K562 (cell line): ENCODE data around the gene RO60. TPM values are rescaled to one million over a fixed set of nuclear protein-coding genes. Genes with fewer than 3 reads are reported as not detected.

Experiments used
- ATAC-seq: fragments of 200-7000 bp; cut with Tn5 transposase; 3 replicates; pipeline ENCODE4 v1.9.1; 2020; ENCODE audit warnings: moderate library complexity
- BruUV-seq: library from RNA; stranded (reverse); fragments of 400-500 nt; replicated peaks from 2 replicates; lab custom pipeline; 2021; lab: Mats Ljungman, UMichigan
- CTCF ChIA-PET: fragments of 300-600 bp; formaldehyde crosslinking; extraction: SDS; loops from one replicate; lab custom pipeline; 2021; ENCODE audit warnings: low intra/inter-chr PET ratio; lab: Yijun Ruan, JAX
- POLR2A ChIA-PET: fragments of 300-600, 350-650 bp; sonication (Branson Sonifier 250); formaldehyde crosslinking; extraction: SDS; loops from one replicate; lab custom pipeline; 2021; ENCODE audit warnings: antibody characterized with exemption, inconsistent platforms; lab: Yijun Ruan, JAX
- DNase-seq, 4 experiments: peaks; one replicate each; pipeline versions ENCODE4 v3.0.0 to v3.0.0-alpha.2; 2011 to 2018; ENCODE audit warnings: low spot score in 3 of 4, mixed read lengths in 3 of 4; ENCODE audit errors: extremely low read depth in 1 of 4
- FAIRE-seq: peaks from 2 replicates; lab custom pipeline; 2011; peaks lifted over from hg19 to GRCh38; lab: Jason Lieb, UNC
- H2AFZ ChIP-seq: 2 replicates; pipeline ENCODE4 v1.6.0; 2011; ENCODE audit warnings: low read depth, low read length, control low read depth, inconsistent platforms
- H3K27ac ChIP-seq: fragments of 200-600 bp; 3 replicates; pipeline ENCODE4 v1.8.0; 2011; ENCODE audit warnings: low read depth, mild to moderate bottlenecking, control low read depth, inconsistent platforms, low read length, moderate library complexity, mixed read lengths; ENCODE audit errors: extremely low read depth
- H3K27me3 ChIP-seq, 2 experiments: fragments of 300-600 bp in 1 of 2; 2 replicates in 1 of 2; 3 replicates in 1 of 2; pipeline versions ENCODE4 v1.6.0 to v1.8.0; 2011; ENCODE audit warnings: inconsistent platforms in 2 of 2, low read length in 2 of 2, mild to moderate bottlenecking in 1 of 2, mixed read lengths in 1 of 2, moderate library complexity in 1 of 2; ENCODE audit not compliant: control insufficient read depth in 2 of 2, insufficient read depth in 2 of 2
- H3K36me3 ChIP-seq: fragments of 300-600 bp; 3 replicates; pipeline ENCODE4 v1.8.0; 2011; ENCODE audit warnings: mild to moderate bottlenecking, low read length, inconsistent platforms; ENCODE audit not compliant: control insufficient read depth, insufficient read depth
- H3K4me1 ChIP-seq, 2 experiments: fragments of 200-600 bp in 1 of 2; replicated peaks in 1 of 2; 2 replicates in 1 of 2; 3 replicates in 1 of 2; pipeline versions ENCODE4 v1.5.1 to v1.8.0; 2011; ENCODE audit warnings: inconsistent platforms in 2 of 2, low read length in 2 of 2, mild to moderate bottlenecking in 1 of 2, mixed read lengths in 1 of 2, moderate library complexity in 1 of 2; ENCODE audit not compliant: control insufficient read depth in 2 of 2, insufficient read depth in 2 of 2
- H3K4me2 ChIP-seq: 2 replicates; pipeline ENCODE4 v1.6.1; 2011; ENCODE audit warnings: low read length, control low read depth, inconsistent platforms, mixed read lengths; ENCODE audit not compliant: insufficient read depth
- H3K4me3 ChIP-seq: fragments of 200-600 bp; sonication (generic), shearing (Covaris generic); 2 replicates; pipeline ENCODE4 v1.5.1; 2016; ENCODE audit warnings: control low read depth, inconsistent platforms
- H3K79me2 ChIP-seq: fragments of 200-600 bp; 3 replicates; pipeline ENCODE4 v1.8.0; 2011; ENCODE audit warnings: low read length, inconsistent platforms; ENCODE audit not compliant: control insufficient read depth, insufficient read depth
- H3K9ac ChIP-seq, 2 experiments: 2 replicates each; pipeline versions ENCODE4 v1.6.0 to v1.6.1; 2011; ENCODE audit warnings: low read depth in 2 of 2, low read length in 2 of 2, control low read depth in 1 of 2, inconsistent platforms in 1 of 2, mild to moderate bottlenecking in 1 of 2, mixed read lengths in 1 of 2; ENCODE audit not compliant: insufficient read depth in 1 of 2
- H3K9me1 ChIP-seq: one replicate; pipeline ENCODE4 v1.6.0; 2011; ENCODE audit warnings: inconsistent platforms, mild to moderate bottlenecking, low read length, moderate library complexity; ENCODE audit not compliant: control insufficient read depth, insufficient read depth
- H3K9me3 ChIP-seq: replicated peaks from 2 replicates; pipeline ENCODE4 v1.5.1; 2011; ENCODE audit warnings: low read depth, low read length, inconsistent platforms; ENCODE audit not compliant: control insufficient read depth, insufficient read depth
- H4K20me1 ChIP-seq: replicated peaks from 2 replicates; pipeline ENCODE4 v1.6.1; 2011; ENCODE audit warnings: low read length, inconsistent platforms, mixed read lengths; ENCODE audit not compliant: control insufficient read depth, insufficient read depth
- CHD4 ChIP-seq: fragments of 200-600 bp; sonication (generic); IDR thresholded peaks from 3 replicates; pipeline ENCODE4 v1.6.1; 2012; ENCODE audit warnings: low read depth, mild to moderate bottlenecking, mixed read lengths, low read length, inconsistent platforms; ENCODE audit not compliant: insufficient read depth, insufficient replicate concordance, poor library complexity, severe bottlenecking
- E2F1 ChIP-seq: sonication (generic); formaldehyde crosslinking; IDR thresholded peaks from 2 replicates; pipeline ENCODE4 v1.8.1; 2023; ENCODE audit warnings: mild to moderate bottlenecking, missing genetic modification reagents, moderate library complexity
- RAD21 ChIP-seq, 2 experiments: fragments of 250-450 bp in 1 of 2; fragments of 450-650 bp in 1 of 2; sonication (Bioruptor Pico) in 1 of 2; formaldehyde crosslinking in 1 of 2; IDR thresholded peaks in 1 of 2; conservative IDR thresholded peaks in 1 of 2; 2 replicates each; pipeline versions ENCODE4 v1.4.0 to v1.8.0; 2020 to 2022; ENCODE audit warnings: mild to moderate bottlenecking in 2 of 2, moderate library complexity in 1 of 2
- RBM25 ChIP-seq: fragments of 200-400 bp; formaldehyde crosslinking; IDR thresholded peaks from 2 replicates; pipeline ENCODE4 v1.6.1; 2018; ENCODE audit warnings: low read length, low read depth, moderate library complexity; ENCODE audit not compliant: severe bottlenecking
- ZKSCAN1 ChIP-seq: fragments of 150-350 bp; IDR thresholded peaks from 2 replicates; pipeline ENCODE4 v1.6.1; 2016; ENCODE audit warnings: low read depth, low read length
- ZNF24 ChIP-seq: fragments of 450-650 bp; IDR thresholded peaks from 2 replicates; pipeline ENCODE4 v1.6.1; 2016
- WGBS: fragments of 100-300 bp; shearing (Covaris generic); methylation state at CpG from one replicate; pipeline ENCODE4 v1.1.6; 2016; ENCODE audit warnings: low coverage, mixed read lengths; ENCODE audit not compliant: insufficient coverage; ENCODE audit errors: missing lambda C conversion rate; 5-methylcytosine and 5-hydroxymethylcytosine counted together
- in situ Hi-C: fragments of 300-500 bp; cut with MboI; formaldehyde crosslinking; loops from 4 replicates; pipeline ENCODE4 v1.15.0; 2018; ENCODE audit warnings: inconsistent platforms, mixed read lengths
- intact Hi-C: fragments of 100-400 bp; cut with micrococcal nuclease; formaldehyde crosslinking; loops from 2 replicates; pipeline ENCODE4 v1.14.2; 2022
- polyA plus RNA-seq, 8 experiments: library from polyadenylated mRNA; depleted of rRNA in 4 of 8; stranded (reverse) in 5 of 8; unstranded in 3 of 8; fragments of >200 nt; fragmentation: Nextera tagmentation in 2 of 8; fragmentation: Illumina TruSeq in 1 of 8; extraction: Ambion mirVana in 2 of 8; extraction: Trizol in 1 of 8; gene quantifications; 2 replicates each; pipeline versions ENCODE4 v1.2.1 to v1.2.3, GENCODE V29; 2011 to 2014; ENCODE audit warnings: inconsistent platforms in 1 of 8, missing spikeins in 1 of 8
- total RNA-seq, 7 experiments: library from RNA; depleted of rRNA in 6 of 7; stranded (reverse); fragments of >200 nt in 6 of 7; fragmentation: Illumina TruSeq in 2 of 7; extraction: Trizol in 2 of 7; gene quantifications; 2 replicates each; pipeline versions ENCODE4 v1.2.1 to v1.2.3, GENCODE V29; 2011 to 2021; ENCODE audit warnings: low replicate concordance in 1 of 7
- TF ChIP-seq, protein P1 (sequence below): sonication (generic); formaldehyde crosslinking; IDR thresholded peaks from 2 replicates; pipeline ENCODE4 v1.9.0; 2022; ENCODE audit warnings: mild to moderate bottlenecking, missing genetic modification reagents
- TF ChIP-seq, protein P2 (sequence below): fragments of 250-450 bp; sonication (Bioruptor Pico); IDR thresholded peaks from 2 replicates; pipeline ENCODE4 v1.5.1; 2021; ENCODE audit warnings: mild to moderate bottlenecking
- TF ChIP-seq, protein P3 (sequence below), 3 experiments: IDR thresholded peaks in 2 of 3; conservative IDR thresholded peaks in 1 of 3; 2 replicates each; pipeline ENCODE4 v1.5.1; 2011 to 2012; ENCODE audit warnings: low read length in 3 of 3, mild to moderate bottlenecking in 3 of 3, control low read depth in 2 of 3, improper control_type of control experiment in 1 of 3, inconsistent platforms in 1 of 3, low read depth in 1 of 3, mixed read lengths in 1 of 3, moderate library complexity in 1 of 3; ENCODE audit not compliant: insufficient read depth in 2 of 3

RO60 gene
- total and polyA plus RNA-seq, 9 of the 15 experiments (the other 6 are each of a cell fraction or from before 2014, with no cell fraction given), result 24.9 to 187 (median 101) TPM

- Histone ChIP-seq H2AFZ (no peak overlapping the region), H3K4me2 (no peak overlapping the region), H3K27ac (no peak overlapping the region), H3K79me2 (peaks cover 73% of the 10 kb centered on the region), H3K9me1 (no peaks in the 10 kb centered on the region), H3K27me3 (no peaks in the 10 kb centered on the region), H3K9me3 (no peaks in the 10 kb centered on the region), H4K20me1 (no peaks in the 10 kb centered on the region), H3K4me1 (no peaks in the 10 kb centered on the region; a peak in 1 of 5 replicates), H3K4me3 (no peak overlapping the region), H3K36me3 (peaks cover 60% of the 10 kb centered on the region), H3K9ac (no peak overlapping the region)
- in situ Hi-C loops, result no loop called here
- CTCF ChIA-PET, result interaction anchor here (1.2 kb wide), 1 partner anchor 12 kb away, joined by 4 read pairs; no protein-coding TSS in a partner anchor
- ATAC-seq, result peak; percentile 84
- no peak for DNase-seq
- intact Hi-C loops, result loop anchor here (5.0 kb wide), 1 partner anchor 554 kb away; no protein-coding TSS in a partner anchor
- POLR2A ChIA-PET, result interaction anchor here (1.0 kb wide), 3 partner anchors 7 to 224 kb away, joined by 4 to 6 read pairs (median 4); no protein-coding TSS in a partner anchor
- TF ChIP-seq E2F1 (CRISPR knock-in tag), result no peak
- TF ChIP-seq, protein P1, sequence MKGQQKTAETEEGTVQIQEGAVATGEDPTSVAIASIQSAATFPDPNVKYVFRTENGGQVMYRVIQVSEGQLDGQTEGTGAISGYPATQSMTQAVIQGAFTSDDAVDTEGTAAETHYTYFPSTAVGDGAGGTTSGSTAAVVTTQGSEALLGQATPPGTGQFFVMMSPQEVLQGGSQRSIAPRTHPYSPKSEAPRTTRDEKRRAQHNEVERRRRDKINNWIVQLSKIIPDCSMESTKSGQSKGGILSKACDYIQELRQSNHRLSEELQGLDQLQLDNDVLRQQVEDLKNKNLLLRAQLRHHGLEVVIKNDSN (CRISPR knock-in tag), result no peak
- TF ChIP-seq RBM25, result peak; percentile 35
- TF ChIP-seq, protein P2, sequence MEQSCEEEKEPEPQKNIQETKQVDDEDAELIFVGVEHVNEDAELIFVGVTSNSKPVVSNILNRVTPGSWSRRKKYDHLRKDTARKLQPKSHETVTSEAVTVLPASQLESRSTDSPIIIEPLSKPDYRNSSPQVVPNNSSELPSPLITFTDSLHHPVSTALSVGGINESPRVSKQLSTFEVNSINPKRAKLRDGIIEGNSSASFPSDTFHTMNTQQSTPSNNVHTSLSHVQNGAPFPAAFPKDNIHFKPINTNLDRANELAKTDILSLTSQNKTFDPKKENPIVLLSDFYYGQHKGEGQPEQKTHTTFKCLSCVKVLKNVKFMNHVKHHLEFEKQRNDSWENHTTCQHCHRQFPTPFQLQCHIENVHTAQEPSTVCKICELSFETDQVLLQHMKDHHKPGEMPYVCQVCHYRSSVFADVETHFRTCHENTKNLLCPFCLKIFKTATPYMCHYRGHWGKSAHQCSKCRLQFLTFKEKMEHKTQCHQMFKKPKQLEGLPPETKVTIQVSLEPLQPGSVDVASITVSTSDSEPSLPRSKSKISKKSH (CRISPR knock-in tag), result no peak
- TF ChIP-seq CHD4, result no peak
- TF ChIP-seq ZKSCAN1, result peak; percentile 95
- peak; percentile 97 for TF ChIP-seq ZNF24
- TF ChIP-seq, protein P3, sequence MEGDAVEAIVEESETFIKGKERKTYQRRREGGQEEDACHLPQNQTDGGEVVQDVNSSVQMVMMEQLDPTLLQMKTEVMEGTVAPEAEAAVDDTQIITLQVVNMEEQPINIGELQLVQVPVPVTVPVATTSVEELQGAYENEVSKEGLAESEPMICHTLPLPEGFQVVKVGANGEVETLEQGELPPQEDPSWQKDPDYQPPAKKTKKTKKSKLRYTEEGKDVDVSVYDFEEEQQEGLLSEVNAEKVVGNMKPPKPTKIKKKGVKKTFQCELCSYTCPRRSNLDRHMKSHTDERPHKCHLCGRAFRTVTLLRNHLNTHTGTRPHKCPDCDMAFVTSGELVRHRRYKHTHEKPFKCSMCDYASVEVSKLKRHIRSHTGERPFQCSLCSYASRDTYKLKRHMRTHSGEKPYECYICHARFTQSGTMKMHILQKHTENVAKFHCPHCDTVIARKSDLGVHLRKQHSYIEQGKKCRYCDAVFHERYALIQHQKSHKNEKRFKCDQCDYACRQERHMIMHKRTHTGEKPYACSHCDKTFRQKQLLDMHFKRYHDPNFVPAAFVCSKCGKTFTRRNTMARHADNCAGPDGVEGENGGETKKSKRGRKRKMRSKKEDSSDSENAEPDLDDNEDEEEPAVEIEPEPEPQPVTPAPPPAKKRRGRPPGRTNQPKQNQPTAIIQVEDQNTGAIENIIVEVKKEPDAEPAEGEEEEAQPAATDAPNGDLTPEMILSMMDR (IDR thresholded peaks at IDR 0.05 in 2 of 3, conservative IDR thresholded peaks at IDR 0.05 in 1 of 3; ENCODE audit: insufficient read depth in 2 of 3, low read depth in 1 of 3, low read length in 3 of 3), result peak in 1 of 3 experiments; percentile 43; a peak in 2 of 6 replicates
- TF ChIP-seq RAD21 (CRISPR knock-in tag; conservative IDR thresholded peaks at IDR 0.05 in 1 of 2, IDR thresholded peaks at IDR 0.05 in 1 of 2), result peak; percentile 32 to 37; a peak in 3 of 4 replicates
- peak; percentile 19 for FAIRE-seq
- 74% methylated on average over 2 of the region's 2 CpGs for WGBS
- TSS peak; percentile 0 for BruUV-seq
Measured at GRCh38 chr1:193031431-193031830, 28.0 kb upstream of the RO60 start.
